DND-41 (cell line): ENCODE measurements around the gene PDE6C.

Experiments used
- ATAC-seq: fragments of 200-7000 bp; cut with Tn5 transposase; 3 replicates; pipeline ENCODE4 v1.9.1; 2021; ENCODE audit warnings: low read depth; ENCODE audit not compliant: insufficient read depth
- DNase-seq: peaks from one replicate; pipeline ENCODE4 v3.0.0-alpha.2; 2020
- H2AFZ ChIP-seq: 2 replicates; pipeline ENCODE4 v1.6.0; 2012; ENCODE audit warnings: low read depth, low read length
- H3K27ac ChIP-seq: 2 replicates; pipeline ENCODE4 v1.5.1; 2012; ENCODE audit warnings: low read length, inconsistent platforms
- H3K27me3 ChIP-seq: fragments of 200-600 bp; sonication (generic); 2 replicates; pipeline ENCODE4 v1.6.0; 2012; ENCODE audit warnings: low read length, mild to moderate bottlenecking, inconsistent platforms; ENCODE audit not compliant: insufficient read depth, poor library complexity
- H3K36me3 ChIP-seq: 2 replicates; pipeline ENCODE4 v1.5.1; 2012; ENCODE audit warnings: low read length, inconsistent platforms; ENCODE audit not compliant: insufficient read depth
- H3K4me1 ChIP-seq: 2 replicates; pipeline ENCODE4 v1.5.1; 2012; ENCODE audit warnings: mild to moderate bottlenecking, low read length; ENCODE audit not compliant: insufficient read depth
- H3K4me2 ChIP-seq: 2 replicates; pipeline ENCODE4 v1.6.0; 2012; ENCODE audit warnings: mild to moderate bottlenecking, moderate library complexity, low read length, inconsistent platforms; ENCODE audit not compliant: insufficient read depth
- H3K4me3 ChIP-seq, 2 experiments: fragments of 200-600 bp in 1 of 2; shearing (Covaris generic) in 1 of 2; 2 replicates each; pipeline ENCODE4 v1.5.1; 2012 to 2016; ENCODE audit warnings: inconsistent platforms in 2 of 2, low read length in 2 of 2, mild to moderate bottlenecking in 2 of 2, low read depth in 1 of 2, moderate library complexity in 1 of 2
- H3K79me2 ChIP-seq: 2 replicates; pipeline ENCODE4 v1.6.0; 2012; ENCODE audit warnings: low read length, inconsistent platforms; ENCODE audit not compliant: insufficient read depth
- H3K9ac ChIP-seq: 2 replicates; pipeline ENCODE4 v1.6.0; 2012; ENCODE audit warnings: low read depth, mild to moderate bottlenecking, inconsistent platforms, low read length, moderate library complexity
- H3K9me3 ChIP-seq: 2 replicates; pipeline ENCODE4 v1.5.1; 2012; ENCODE audit warnings: low read length, moderate library complexity, mild to moderate bottlenecking, inconsistent platforms; ENCODE audit not compliant: insufficient read depth, severe bottlenecking
- H4K20me1 ChIP-seq: 2 replicates; pipeline ENCODE4 v1.6.0; 2012; ENCODE audit warnings: low read length; ENCODE audit not compliant: insufficient read depth
- CTCF ChIP-seq: IDR thresholded peaks from 2 replicates; pipeline ENCODE4 v1.5.1; 2012; ENCODE audit warnings: borderline replicate concordance, low read length, moderate library complexity, mild to moderate bottlenecking; ENCODE audit not compliant: poor library complexity, severe bottlenecking; ENCODE audit errors: extremely low read depth
- EZH2 ChIP-seq: IDR thresholded peaks from 3 replicates; pipeline ENCODE4 v1.6.1; 2012; ENCODE audit warnings: borderline replicate concordance, low read depth, mild to moderate bottlenecking, moderate library complexity, low read length, inconsistent platforms; ENCODE audit not compliant: severe bottlenecking

Gene PDE6C

GRCh38 chr10:93667795-93668194, 55.5 kb downstream of the PDE6C start:
- Histone ChIP-seq H3K27ac (no peak overlapping the region), H3K79me2 (no peaks in the 10 kb centered on the region), H4K20me1 (no peaks in the 10 kb centered on the region), H2AFZ (no peak overlapping the region), H3K4me3 (no peak overlapping the region), H3K9me3 (no peaks in the 10 kb centered on the region), H3K36me3 (peaks cover 52% of the 10 kb centered on the region), H3K9ac (no peak overlapping the region), H3K4me1 (no peaks in the 10 kb centered on the region), H3K4me2 (no peak overlapping the region), H3K27me3 (no peaks in the 10 kb centered on the region)
- DNase-seq = no peak
- TF ChIP-seq EZH2 = no peak
- TF ChIP-seq CTCF = no peak
- no peak for ATAC-seq

GRCh38 chr10:93670372-93670771, 58.0 kb downstream of the PDE6C start:
- H4K20me1 ChIP-seq = no peaks in the 10 kb centered on the region
- DNase-seq (no peak), ATAC-seq (no peak)
- no peak overlapping the region for H3K4me2 ChIP-seq
- H3K27me3 ChIP-seq = no peaks in the 10 kb centered on the region
- H2AFZ ChIP-seq = no peak overlapping the region
- H3K9ac ChIP-seq = no peak overlapping the region
- H3K27ac ChIP-seq = no peak overlapping the region
- H3K4me1 ChIP-seq = no peaks in the 10 kb centered on the region
- TF ChIP-seq CTCF (no peak), EZH2 (no peak)
- H3K4me3 ChIP-seq = no peak overlapping the region
- peaks cover 68% of the 10 kb centered on the region for H3K36me3 ChIP-seq
- H3K9me3 ChIP-seq = no peaks in the 10 kb centered on the region
- H3K79me2 ChIP-seq = no peaks in the 10 kb centered on the region

- Histone ChIP-seq H3K4me1 (no peaks in the 10 kb centered on the region), H4K20me1 (no peaks in the 10 kb centered on the region), H2AFZ (no peak overlapping the region), H3K36me3 (peaks cover 63% of the 10 kb centered on the region), H3K4me3 (no peak overlapping the region), H3K27ac (no peak overlapping the region), H3K9me3 (no peaks in the 10 kb centered on the region), H3K27me3 (no peaks in the 10 kb centered on the region), H3K79me2 (no peaks in the 10 kb centered on the region), H3K4me2 (no peak overlapping the region), H3K9ac (no peak overlapping the region)
- DNase-seq (no peak), ATAC-seq (no peak)
- no peak for TF ChIP-seq CTCF
- no peak for TF ChIP-seq EZH2
Measured at GRCh38 chr10:93671042-93671441, 58.7 kb downstream of the PDE6C start.
